H1 (cell line): ENCODE measurements around the gene CLN3. TPM values are rescaled to one million over a fixed set of nuclear protein-coding genes. Genes with fewer than 3 reads are reported as not detected.

Experiments used
- BACH1 ChIP-seq: IDR thresholded peaks from 2 replicates; pipeline ENCODE4 v1.6.1; 2012; ENCODE audit warnings: low read length, improper control_type of control experiment
- KDM1A ChIP-seq: fragments of 200-600, 300-600 bp; sonication (generic); IDR thresholded peaks from 2 replicates; pipeline ENCODE4 v1.7.1; 2016; ENCODE audit warnings: mild to moderate bottlenecking, low read length, borderline replicate concordance
- NANOG ChIP-seq: IDR thresholded peaks from 2 replicates; pipeline ENCODE4 v1.6.1; 2011; ENCODE audit warnings: low read length, low read depth, mild to moderate bottlenecking, inconsistent platforms; ENCODE audit not compliant: insufficient read depth, poor library complexity, severe bottlenecking
- POLR2A ChIP-seq, 2 experiments: IDR thresholded peaks; 1 replicate in 1 of 2; 2 replicates in 1 of 2; pipeline ENCODE4 v1.6.1; 2011; ENCODE audit warnings: low read depth in 2 of 2, low read length in 2 of 2, mild to moderate bottlenecking in 2 of 2; ENCODE audit errors: control extremely low read depth in 1 of 2
- SAP30 ChIP-seq: fragments of 300-600 bp; sonication (generic); IDR thresholded peaks from 2 replicates; pipeline ENCODE4 v1.7.1; 2012; ENCODE audit warnings: low read length, moderate library complexity, mild to moderate bottlenecking, inconsistent platforms; ENCODE audit not compliant: insufficient read depth, insufficient replicate concordance
- SRF ChIP-seq: IDR thresholded peaks from 2 replicates; pipeline ENCODE4 v1.6.1; 2011; ENCODE audit warnings: mild to moderate bottlenecking, low read depth, low read length, moderate library complexity
- polyA plus RNA-seq, 7 experiments: library from polyadenylated mRNA; depleted of rRNA in 3 of 7; stranded (reverse) in 5 of 7; unstranded in 2 of 7; fragments of >200 nt in 5 of 7; fragments of 200-250 nt in 2 of 7; gene quantifications; 1 replicate in 5 of 7; 2 replicates in 1 of 7; 4 replicates in 1 of 7; pipeline versions ENCODE4 v1.2.1 to v1.2.3, GENCODE V29; 2011 to 2013; ENCODE audit warnings: missing spikeins in 2 of 7, mixed read lengths in 2 of 7
- total RNA-seq: library from RNA; stranded (reverse); fragmentation: NEBNext Ultra II Directional; extraction: Animal tissue kit (Norgen Biotek cat#: 25700); gene quantifications from 2 replicates; pipeline ENCODE4 v1.2.1, GENCODE V29; 2021
- TF ChIP-seq, protein P1 (sequence below): fragments of 300-600 bp; sonication (generic); IDR thresholded peaks from 2 replicates; pipeline ENCODE4 v1.7.1; 2012; ENCODE audit warnings: low read length, moderate library complexity, mild to moderate bottlenecking, inconsistent platforms; ENCODE audit not compliant: insufficient replicate concordance
- TF ChIP-seq, protein P2 (sequence below): IDR thresholded peaks from 2 replicates; pipeline ENCODE4 v1.6.1; 2012; ENCODE audit warnings: low read length, inconsistent platforms
- TF ChIP-seq, protein P3 (sequence below): IDR thresholded peaks from 2 replicates; pipeline ENCODE4 v1.6.1; 2011; ENCODE audit warnings: low read length, improper control_type of control experiment

The CLN3 gene
- total and polyA plus RNA-seq, 2 of the 8 experiments (the other 6 are each of a cell fraction or from before 2014, with no cell fraction given) = 22.9 to 44.3 TPM

DNA sequence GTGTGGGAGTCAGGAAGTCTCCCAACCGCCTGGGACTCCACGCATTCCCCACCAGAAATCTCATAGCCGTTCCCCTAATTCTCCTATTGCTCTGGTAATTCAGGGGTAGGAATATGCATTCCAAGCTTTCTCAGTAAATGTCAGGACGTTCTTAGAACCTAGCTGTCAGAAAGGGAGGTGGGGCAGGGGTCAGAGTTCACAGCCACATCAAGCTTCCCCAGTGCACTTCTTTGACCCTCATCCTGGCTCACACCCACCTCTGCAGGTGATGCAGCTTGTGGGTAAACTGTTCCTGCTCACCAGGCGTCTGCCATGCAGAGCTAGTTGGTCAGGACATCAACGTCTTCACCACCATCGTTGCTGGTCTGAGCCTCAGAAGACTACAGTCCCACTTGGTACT, 28.8 kb upstream of the CLN3 start (continued):
- TF ChIP-seq, protein P1, sequence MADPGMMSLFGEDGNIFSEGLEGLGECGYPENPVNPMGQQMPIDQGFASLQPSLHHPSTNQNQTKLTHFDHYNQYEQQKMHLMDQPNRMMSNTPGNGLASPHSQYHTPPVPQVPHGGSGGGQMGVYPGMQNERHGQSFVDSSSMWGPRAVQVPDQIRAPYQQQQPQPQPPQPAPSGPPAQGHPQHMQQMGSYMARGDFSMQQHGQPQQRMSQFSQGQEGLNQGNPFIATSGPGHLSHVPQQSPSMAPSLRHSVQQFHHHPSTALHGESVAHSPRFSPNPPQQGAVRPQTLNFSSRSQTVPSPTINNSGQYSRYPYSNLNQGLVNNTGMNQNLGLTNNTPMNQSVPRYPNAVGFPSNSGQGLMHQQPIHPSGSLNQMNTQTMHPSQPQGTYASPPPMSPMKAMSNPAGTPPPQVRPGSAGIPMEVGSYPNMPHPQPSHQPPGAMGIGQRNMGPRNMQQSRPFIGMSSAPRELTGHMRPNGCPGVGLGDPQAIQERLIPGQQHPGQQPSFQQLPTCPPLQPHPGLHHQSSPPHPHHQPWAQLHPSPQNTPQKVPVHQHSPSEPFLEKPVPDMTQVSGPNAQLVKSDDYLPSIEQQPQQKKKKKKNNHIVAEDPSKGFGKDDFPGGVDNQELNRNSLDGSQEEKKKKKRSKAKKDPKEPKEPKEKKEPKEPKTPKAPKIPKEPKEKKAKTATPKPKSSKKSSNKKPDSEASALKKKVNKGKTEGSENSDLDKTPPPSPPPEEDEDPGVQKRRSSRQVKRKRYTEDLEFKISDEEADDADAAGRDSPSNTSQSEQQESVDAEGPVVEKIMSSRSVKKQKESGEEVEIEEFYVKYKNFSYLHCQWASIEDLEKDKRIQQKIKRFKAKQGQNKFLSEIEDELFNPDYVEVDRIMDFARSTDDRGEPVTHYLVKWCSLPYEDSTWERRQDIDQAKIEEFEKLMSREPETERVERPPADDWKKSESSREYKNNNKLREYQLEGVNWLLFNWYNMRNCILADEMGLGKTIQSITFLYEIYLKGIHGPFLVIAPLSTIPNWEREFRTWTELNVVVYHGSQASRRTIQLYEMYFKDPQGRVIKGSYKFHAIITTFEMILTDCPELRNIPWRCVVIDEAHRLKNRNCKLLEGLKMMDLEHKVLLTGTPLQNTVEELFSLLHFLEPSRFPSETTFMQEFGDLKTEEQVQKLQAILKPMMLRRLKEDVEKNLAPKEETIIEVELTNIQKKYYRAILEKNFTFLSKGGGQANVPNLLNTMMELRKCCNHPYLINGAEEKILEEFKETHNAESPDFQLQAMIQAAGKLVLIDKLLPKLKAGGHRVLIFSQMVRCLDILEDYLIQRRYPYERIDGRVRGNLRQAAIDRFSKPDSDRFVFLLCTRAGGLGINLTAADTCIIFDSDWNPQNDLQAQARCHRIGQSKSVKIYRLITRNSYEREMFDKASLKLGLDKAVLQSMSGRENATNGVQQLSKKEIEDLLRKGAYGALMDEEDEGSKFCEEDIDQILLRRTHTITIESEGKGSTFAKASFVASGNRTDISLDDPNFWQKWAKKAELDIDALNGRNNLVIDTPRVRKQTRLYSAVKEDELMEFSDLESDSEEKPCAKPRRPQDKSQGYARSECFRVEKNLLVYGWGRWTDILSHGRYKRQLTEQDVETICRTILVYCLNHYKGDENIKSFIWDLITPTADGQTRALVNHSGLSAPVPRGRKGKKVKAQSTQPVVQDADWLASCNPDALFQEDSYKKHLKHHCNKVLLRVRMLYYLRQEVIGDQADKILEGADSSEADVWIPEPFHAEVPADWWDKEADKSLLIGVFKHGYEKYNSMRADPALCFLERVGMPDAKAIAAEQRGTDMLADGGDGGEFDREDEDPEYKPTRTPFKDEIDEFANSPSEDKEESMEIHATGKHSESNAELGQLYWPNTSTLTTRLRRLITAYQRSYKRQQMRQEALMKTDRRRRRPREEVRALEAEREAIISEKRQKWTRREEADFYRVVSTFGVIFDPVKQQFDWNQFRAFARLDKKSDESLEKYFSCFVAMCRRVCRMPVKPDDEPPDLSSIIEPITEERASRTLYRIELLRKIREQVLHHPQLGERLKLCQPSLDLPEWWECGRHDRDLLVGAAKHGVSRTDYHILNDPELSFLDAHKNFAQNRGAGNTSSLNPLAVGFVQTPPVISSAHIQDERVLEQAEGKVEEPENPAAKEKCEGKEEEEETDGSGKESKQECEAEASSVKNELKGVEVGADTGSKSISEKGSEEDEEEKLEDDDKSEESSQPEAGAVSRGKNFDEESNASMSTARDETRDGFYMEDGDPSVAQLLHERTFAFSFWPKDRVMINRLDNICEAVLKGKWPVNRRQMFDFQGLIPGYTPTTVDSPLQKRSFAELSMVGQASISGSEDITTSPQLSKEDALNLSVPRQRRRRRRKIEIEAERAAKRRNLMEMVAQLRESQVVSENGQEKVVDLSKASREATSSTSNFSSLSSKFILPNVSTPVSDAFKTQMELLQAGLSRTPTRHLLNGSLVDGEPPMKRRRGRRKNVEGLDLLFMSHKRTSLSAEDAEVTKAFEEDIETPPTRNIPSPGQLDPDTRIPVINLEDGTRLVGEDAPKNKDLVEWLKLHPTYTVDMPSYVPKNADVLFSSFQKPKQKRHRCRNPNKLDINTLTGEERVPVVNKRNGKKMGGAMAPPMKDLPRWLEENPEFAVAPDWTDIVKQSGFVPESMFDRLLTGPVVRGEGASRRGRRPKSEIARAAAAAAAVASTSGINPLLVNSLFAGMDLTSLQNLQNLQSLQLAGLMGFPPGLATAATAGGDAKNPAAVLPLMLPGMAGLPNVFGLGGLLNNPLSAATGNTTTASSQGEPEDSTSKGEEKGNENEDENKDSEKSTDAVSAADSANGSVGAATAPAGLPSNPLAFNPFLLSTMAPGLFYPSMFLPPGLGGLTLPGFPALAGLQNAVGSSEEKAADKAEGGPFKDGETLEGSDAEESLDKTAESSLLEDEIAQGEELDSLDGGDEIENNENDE = no peak
- TF ChIP-seq, protein P2, sequence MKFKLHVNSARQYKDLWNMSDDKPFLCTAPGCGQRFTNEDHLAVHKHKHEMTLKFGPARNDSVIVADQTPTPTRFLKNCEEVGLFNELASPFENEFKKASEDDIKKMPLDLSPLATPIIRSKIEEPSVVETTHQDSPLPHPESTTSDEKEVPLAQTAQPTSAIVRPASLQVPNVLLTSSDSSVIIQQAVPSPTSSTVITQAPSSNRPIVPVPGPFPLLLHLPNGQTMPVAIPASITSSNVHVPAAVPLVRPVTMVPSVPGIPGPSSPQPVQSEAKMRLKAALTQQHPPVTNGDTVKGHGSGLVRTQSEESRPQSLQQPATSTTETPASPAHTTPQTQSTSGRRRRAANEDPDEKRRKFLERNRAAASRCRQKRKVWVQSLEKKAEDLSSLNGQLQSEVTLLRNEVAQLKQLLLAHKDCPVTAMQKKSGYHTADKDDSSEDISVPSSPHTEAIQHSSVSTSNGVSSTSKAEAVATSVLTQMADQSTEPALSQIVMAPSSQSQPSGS = no peak
- TF ChIP-seq, protein P3, sequence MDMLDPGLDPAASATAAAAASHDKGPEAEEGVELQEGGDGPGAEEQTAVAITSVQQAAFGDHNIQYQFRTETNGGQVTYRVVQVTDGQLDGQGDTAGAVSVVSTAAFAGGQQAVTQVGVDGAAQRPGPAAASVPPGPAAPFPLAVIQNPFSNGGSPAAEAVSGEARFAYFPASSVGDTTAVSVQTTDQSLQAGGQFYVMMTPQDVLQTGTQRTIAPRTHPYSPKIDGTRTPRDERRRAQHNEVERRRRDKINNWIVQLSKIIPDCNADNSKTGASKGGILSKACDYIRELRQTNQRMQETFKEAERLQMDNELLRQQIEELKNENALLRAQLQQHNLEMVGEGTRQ = no peak
- TF ChIP-seq KDM1A (no peak), SAP30 (no peak), POLR2A (IDR thresholded peaks at IDR 0.05; ENCODE audit: control extremely low read depth in 1 of 2, low read depth in 2 of 2, low read length in 2 of 2) (no peak), SRF (no peak), NANOG (no peak), BACH1 (no peak)
